HCT116 (cell line): Measurements from ENCODE around the gene CFAP54.

Experiments
- CEBPB ChIP-seq: IDR thresholded peaks from 2 replicates; pipeline ENCODE4 v1.6.1; 2012; ENCODE audit warnings: low read depth
- CTCF ChIP-seq, 3 experiments: fragments of 200-600 bp in 1 of 3; sonication (generic) in 1 of 3; IDR thresholded peaks in 2 of 3; conservative IDR thresholded peaks in 1 of 3; 2 replicates each; pipeline ENCODE4 v1.5.1; 2012 to 2017; ENCODE audit warnings: low read depth in 2 of 3, low read length in 2 of 3, antibody characterized with exemption in 1 of 3, borderline replicate concordance in 1 of 3, control low read depth in 1 of 3, mild to moderate bottlenecking in 1 of 3, mixed read lengths in 1 of 3, mixed run types in 1 of 3, moderate library complexity in 1 of 3; ENCODE audit not compliant: insufficient read depth in 1 of 3
- POLR2A ChIP-seq: IDR thresholded peaks from 2 replicates; pipeline ENCODE4 v1.7.0; 2011; ENCODE audit warnings: borderline replicate concordance; ENCODE audit not compliant: insufficient read depth, insufficient read length; ENCODE audit errors: extremely low read depth
- ZFX ChIP-seq: fragments of 450-650 bp; IDR thresholded peaks from 2 replicates; pipeline ENCODE4 v1.6.1; 2017
- TF ChIP-seq, protein P1 (sequence below): IDR thresholded peaks from 2 replicates; pipeline ENCODE4 v1.6.1; 2012; ENCODE audit warnings: low read depth

DNA sequence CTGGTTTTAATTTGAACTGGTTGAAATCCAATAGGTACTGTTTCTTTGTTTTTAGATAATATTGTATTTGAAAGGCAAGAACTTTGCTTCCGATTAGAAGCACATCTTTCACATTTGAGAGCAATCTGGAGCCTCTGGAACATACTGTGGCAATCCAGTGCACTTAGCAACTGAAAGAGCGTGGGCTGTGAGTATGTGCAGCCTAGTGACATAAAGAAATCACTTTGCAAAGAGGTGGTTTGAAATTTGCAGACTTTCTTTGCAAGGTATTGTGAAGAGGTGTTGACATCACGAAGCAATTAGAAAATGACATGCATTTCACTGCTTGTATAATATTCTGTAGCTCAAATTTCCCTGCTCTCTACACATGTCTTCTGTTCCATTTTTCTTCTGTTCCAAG is 23.5 kb upstream of the CFAP54 start:
- TF ChIP-seq, protein P1, sequence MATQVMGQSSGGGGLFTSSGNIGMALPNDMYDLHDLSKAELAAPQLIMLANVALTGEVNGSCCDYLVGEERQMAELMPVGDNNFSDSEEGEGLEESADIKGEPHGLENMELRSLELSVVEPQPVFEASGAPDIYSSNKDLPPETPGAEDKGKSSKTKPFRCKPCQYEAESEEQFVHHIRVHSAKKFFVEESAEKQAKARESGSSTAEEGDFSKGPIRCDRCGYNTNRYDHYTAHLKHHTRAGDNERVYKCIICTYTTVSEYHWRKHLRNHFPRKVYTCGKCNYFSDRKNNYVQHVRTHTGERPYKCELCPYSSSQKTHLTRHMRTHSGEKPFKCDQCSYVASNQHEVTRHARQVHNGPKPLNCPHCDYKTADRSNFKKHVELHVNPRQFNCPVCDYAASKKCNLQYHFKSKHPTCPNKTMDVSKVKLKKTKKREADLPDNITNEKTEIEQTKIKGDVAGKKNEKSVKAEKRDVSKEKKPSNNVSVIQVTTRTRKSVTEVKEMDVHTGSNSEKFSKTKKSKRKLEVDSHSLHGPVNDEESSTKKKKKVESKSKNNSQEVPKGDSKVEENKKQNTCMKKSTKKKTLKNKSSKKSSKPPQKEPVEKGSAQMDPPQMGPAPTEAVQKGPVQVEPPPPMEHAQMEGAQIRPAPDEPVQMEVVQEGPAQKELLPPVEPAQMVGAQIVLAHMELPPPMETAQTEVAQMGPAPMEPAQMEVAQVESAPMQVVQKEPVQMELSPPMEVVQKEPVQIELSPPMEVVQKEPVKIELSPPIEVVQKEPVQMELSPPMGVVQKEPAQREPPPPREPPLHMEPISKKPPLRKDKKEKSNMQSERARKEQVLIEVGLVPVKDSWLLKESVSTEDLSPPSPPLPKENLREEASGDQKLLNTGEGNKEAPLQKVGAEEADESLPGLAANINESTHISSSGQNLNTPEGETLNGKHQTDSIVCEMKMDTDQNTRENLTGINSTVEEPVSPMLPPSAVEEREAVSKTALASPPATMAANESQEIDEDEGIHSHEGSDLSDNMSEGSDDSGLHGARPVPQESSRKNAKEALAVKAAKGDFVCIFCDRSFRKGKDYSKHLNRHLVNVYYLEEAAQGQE, result no peak
- no peak for TF ChIP-seq CTCF (IDR thresholded peaks at IDR 0.05 in 2 of 3, conservative IDR thresholded peaks at IDR 0.05 in 1 of 3; ENCODE audit: borderline replicate concordance in 1 of 3, insufficient read depth in 1 of 3, low read depth in 2 of 3, low read length in 2 of 3)
- TF ChIP-seq ZFX, result no peak
- no peak for TF ChIP-seq CEBPB
- TF ChIP-seq POLR2A, result no peak
